C4-2B (cell line): ENCODE results near the gene VPS50.

Experiments used
- H3K27ac ChIP-seq: fragments of 450-650 bp; 2 replicates; pipeline ENCODE4 v1.5.1; 2017
- CTCF ChIP-seq: fragments of 450-650 bp; conservative IDR thresholded peaks from 2 replicates; pipeline ENCODE4 v1.5.1; 2017; ENCODE audit warnings: mild to moderate bottlenecking
- ZFX ChIP-seq: fragments of 450-650 bp; IDR thresholded peaks from 2 replicates; pipeline ENCODE4 v1.6.1; 2017

VPS50 gene

GRCh38 chr7:93409324-93409723 is 177.2 kb downstream of the VPS50 start:
- TF ChIP-seq CTCF, result no peak
- TF ChIP-seq ZFX, result no peak
- no peak overlapping the region for H3K27ac ChIP-seq
